ENCODE data around the gene TTC7B.
A peak's percentile ranks its signal among the peaks of the same experiment; 100 is the strongest.

Gene TTC7B

GRCh38 chr14:90703841-90704737 lies 112.1 kb downstream of the TTC7B start:
- DNase-seq (ENCODE audit: low spot score), result no peak

GRCh38 chr14:90700933-90701776 lies 115.1 kb downstream of the TTC7B start:
- DNase-seq (ENCODE audit: low spot score), result no peak

- DNase-seq (ENCODE audit: low spot score), result no peak
Observed at GRCh38 chr14:90699016-90699415, 117.2 kb downstream of the TTC7B start.

GRCh38 chr14:90698379-90698869 lies 117.8 kb downstream of the TTC7B start:
- DNase-seq (ENCODE audit: low spot score), result no peak

- DNase-seq (ENCODE audit: low spot score), result peak; percentile 81
Observed at GRCh38 chr14:90697577-90698206, 118.5 kb downstream of the TTC7B start.

- DNase-seq (ENCODE audit: low spot score), result no peak
Observed at GRCh38 chr14:90697132-90697531, 119.1 kb downstream of the TTC7B start.

GRCh38 chr14:90696720-90697119 lies 119.5 kb downstream of the TTC7B start:
- DNase-seq (ENCODE audit: low spot score), result no peak

GRCh38 chr14:90695997-90696660 lies 120.1 kb downstream of the TTC7B start:
- no peak for DNase-seq (ENCODE audit: low spot score)

- no peak for DNase-seq (ENCODE audit: low spot score)
Observed at GRCh38 chr14:90693413-90693812, 122.8 kb downstream of the TTC7B start.

- DNase-seq (ENCODE audit: low spot score), result no peak
Observed at GRCh38 chr14:90692826-90693225, 123.4 kb downstream of the TTC7B start.

GRCh38 chr14:90692061-90692460 lies 124.2 kb downstream of the TTC7B start:
- no peak for DNase-seq (ENCODE audit: low spot score)

- DNase-seq (ENCODE audit: low spot score), result no peak
Observed at GRCh38 chr14:90691627-90692026, 124.6 kb downstream of the TTC7B start.

- DNase-seq (ENCODE audit: low spot score), result no peak
Observed at GRCh38 chr14:90687680-90688079, 128.6 kb downstream of the TTC7B start.

- DNase-seq (ENCODE audit: low spot score), result no peak
Observed at GRCh38 chr14:90682615-90683014, 133.6 kb downstream of the TTC7B start.

- no peak for DNase-seq (ENCODE audit: low spot score)
Observed at GRCh38 chr14:90681929-90682328, 134.3 kb downstream of the TTC7B start.

GRCh38 chr14:90678846-90679362 lies 137.3 kb downstream of the TTC7B start:
- no peak for DNase-seq (ENCODE audit: low spot score)

GRCh38 chr14:90678420-90678819 lies 137.8 kb downstream of the TTC7B start:
- DNase-seq (ENCODE audit: low spot score), result no peak

- no peak for DNase-seq (ENCODE audit: low spot score)
Observed at GRCh38 chr14:90677484-90678050, 138.7 kb downstream of the TTC7B start.

- DNase-seq (ENCODE audit: low spot score), result no peak
Observed at GRCh38 chr14:90676912-90677311, 139.3 kb downstream of the TTC7B start.

- no peak for DNase-seq (ENCODE audit: low spot score)
Observed at GRCh38 chr14:90676356-90676755, 139.9 kb downstream of the TTC7B start.

- DNase-seq (ENCODE audit: low spot score), result no peak
Observed at GRCh38 chr14:90675399-90675798, 140.8 kb downstream of the TTC7B start.
